GM21529 (cell line): ENCODE results near the gene CAPN7.
A peak's percentile ranks its signal among the peaks of the same experiment; 100 is the strongest.
"Not testable (repeated sequence)": the region's sequence is repeated elsewhere in the genome, so short reads cannot be mapped to it uniquely, and the experiment has no call there.

ENCODE experiments used
- ATAC-seq: cut with Tn5 transposase; IDR thresholded peaks from one replicate; pipeline ENCODE4 v1.9.1; 2021; ENCODE audit not compliant: unreplicated experiment

The CAPN7 gene

GRCh38 chr3:15205934-15206661, at the start of gene CAPN7:
TSS of gene CAPN7 (plus strand) at chr3:15206246. CDS start at chr3:15206496, 250 bp downstream.
- peak; percentile 83 for ATAC-seq

GRCh38 chr3:15157441-15157840, 48.6 kb upstream of the CAPN7 start:
- no peak for ATAC-seq

GRCh38 chr3:15159501-15160136, 46.4 kb upstream of the CAPN7 start:
- ATAC-seq = no peak

DNA sequence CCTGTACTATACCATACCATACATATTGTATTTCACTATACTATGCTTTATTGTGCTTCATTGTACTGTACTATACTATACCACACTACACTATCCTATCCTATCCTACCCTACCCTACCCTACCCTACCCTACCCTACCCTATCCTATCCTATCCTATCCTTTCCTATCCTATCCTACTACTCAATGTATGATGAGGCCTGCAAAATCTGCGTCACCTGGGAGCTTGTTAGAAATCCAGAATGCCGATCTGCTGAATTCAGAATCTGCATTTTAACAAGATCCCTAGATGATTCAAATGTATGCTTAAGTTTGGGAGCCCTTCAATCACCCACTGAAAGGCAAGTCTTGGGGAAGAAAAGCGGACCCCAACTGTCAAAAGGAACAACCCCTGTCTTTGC, 45.4 kb upstream of the CAPN7 start:
- ATAC-seq = no peak

GRCh38 chr3:15161133-15161532, 44.9 kb upstream of the CAPN7 start:
- no peak for ATAC-seq

- not testable (repeated sequence) for ATAC-seq
Measured at GRCh38 chr3:15163656-15164055, 42.4 kb upstream of the CAPN7 start.

- no peak for ATAC-seq
Measured at GRCh38 chr3:15164340-15164739, 41.7 kb upstream of the CAPN7 start.

- no peak for ATAC-seq
Measured at GRCh38 chr3:15165061-15165460, 41.0 kb upstream of the CAPN7 start.

GRCh38 chr3:15166391-15166790, 39.7 kb upstream of the CAPN7 start:
- not testable (repeated sequence) for ATAC-seq

DNA sequence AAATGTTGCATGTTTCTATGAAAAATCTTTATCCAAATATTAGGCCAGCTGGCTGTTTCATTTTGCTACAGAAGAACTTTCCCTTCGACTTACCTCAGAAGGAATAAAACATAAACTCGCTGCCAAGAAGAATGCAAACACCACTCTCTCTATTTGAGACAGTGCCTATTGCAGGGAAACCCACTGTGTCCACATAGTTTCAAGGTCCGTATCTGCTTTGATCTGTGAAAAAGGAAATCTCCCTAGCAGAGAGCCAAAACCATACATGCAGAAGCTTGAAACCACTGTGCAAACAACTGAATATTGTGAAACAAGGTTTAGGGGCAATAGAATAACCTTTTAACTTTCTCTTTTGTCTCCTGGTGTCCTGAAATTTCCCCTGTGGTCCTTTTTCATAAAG, 35.0 kb upstream of the CAPN7 start:
- peak; percentile 78 for ATAC-seq

- ATAC-seq = no peak
Measured at GRCh38 chr3:15172806-15173205, 33.2 kb upstream of the CAPN7 start.

DNA sequence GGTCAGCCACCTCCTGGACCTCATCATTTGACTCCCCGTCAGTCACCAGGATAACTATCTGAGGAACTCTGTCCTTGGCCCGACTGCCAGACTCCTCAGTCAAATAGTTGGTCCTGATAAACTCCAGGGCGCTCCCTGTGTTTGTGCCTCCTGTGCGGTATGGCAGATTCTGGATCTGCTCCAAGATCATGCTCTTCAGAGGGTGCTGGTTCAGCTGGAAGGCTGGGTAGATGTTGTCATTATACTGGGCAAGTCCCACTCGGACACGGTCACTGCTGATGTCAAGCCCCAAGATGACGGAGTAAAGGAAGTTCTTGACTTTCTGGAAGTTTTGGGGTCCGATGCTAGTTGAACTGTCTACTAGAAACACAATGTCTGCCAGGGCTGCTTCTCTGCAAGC, 31.1 kb upstream of the CAPN7 start:
- ATAC-seq = no peak

DNA sequence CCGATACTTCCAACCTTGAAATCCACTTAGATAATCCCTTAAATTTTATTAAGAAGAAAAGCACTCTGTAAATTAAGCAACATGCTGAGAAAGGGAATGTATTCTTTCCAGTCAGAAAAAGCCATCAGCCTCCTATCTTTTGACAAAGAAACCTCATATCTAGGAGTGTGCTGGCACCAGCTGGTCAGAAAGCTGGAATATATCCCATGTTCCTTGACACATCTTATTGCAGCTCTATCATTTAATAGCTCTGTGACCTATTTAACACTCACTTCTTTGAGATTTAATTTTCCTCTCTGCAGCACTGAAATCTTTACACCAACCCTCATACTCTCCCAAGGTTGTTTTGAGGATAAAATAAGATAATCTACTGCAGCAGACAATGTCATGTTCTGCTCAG, 30.4 kb upstream of the CAPN7 start:
- ATAC-seq = no peak

GRCh38 chr3:15180042-15180611, 25.9 kb upstream of the CAPN7 start:
- ATAC-seq = peak; percentile 70

- no peak for ATAC-seq
Measured at GRCh38 chr3:15181511-15181910, 24.5 kb upstream of the CAPN7 start.

GRCh38 chr3:15181963-15182362, 24.1 kb upstream of the CAPN7 start:
- no peak for ATAC-seq

GRCh38 chr3:15183011-15183410, 23.0 kb upstream of the CAPN7 start:
- no peak for ATAC-seq

GRCh38 chr3:15185404-15185803, 20.6 kb upstream of the CAPN7 start:
- no peak for ATAC-seq

DNA sequence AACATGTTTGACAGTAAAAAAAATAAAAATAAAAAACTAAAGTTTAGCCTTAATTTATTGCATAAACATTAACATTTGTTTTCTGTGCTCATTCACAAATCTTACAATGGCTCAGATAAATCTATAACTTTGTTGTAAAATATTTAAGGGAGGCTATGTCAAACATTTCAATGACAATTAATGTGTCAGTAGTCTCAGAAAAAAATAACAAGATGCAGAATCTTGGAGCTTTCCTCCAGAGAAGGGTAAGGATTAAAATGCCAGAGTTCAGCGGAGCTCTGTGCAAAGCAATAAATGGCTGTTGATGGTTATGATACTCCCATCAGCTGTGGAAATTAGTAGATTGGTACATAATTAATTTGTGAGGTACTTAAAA, 20.0 kb upstream of the CAPN7 start:
- no peak for ATAC-seq

DNA sequence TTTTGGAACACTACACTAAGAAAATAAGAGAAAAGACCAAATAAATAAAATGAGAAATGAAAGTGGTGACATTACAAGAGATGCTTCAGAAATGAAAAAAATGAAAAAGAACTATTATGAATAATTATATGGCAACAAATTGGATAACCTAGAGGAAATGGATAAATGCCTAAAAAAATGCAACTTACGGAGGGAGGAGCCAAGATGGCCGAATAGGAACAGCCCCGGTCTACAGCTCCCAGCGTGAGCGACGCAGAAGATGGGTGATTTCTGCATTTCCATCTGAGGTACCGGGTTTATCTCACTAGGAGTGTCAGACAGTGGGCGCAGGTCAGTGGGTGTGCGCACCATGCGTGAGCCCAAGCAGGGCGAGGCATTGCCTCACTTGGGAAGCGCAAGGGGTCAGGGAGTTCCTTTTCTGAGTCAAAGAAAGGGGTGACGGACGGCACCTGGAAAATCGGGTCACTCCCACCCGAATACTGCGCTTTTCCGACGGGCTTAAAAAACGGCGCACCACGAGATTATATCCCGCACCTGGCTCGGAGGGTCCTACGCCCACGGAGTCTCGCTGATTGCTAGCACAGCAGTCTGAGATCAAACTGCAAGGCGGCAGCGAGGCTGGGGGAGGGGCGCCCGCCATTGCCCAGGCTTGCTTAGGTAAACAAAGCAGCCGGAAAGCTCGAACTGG, 19.4 kb upstream of the CAPN7 start:
- ATAC-seq = not testable (repeated sequence)

- ATAC-seq = no peak
Measured at GRCh38 chr3:15197340-15198029, 8.6 kb upstream of the CAPN7 start.
